Hepatocyte (in vitro differentiated cells): Measurements from ENCODE around the gene TYMS.

Source experiments
- EZH2 ChIP-seq: fragments of 200-600 bp; sonication (generic); IDR thresholded peaks from 2 replicates; pipeline ENCODE4 v1.6.1; 2016; ENCODE audit warnings: antibody characterized with exemption, mild to moderate bottlenecking, borderline replicate concordance
- EZH2phosphoT487 ChIP-seq: fragments of 200-600 bp; sonication (generic); IDR thresholded peaks from one replicate; pipeline ENCODE4 v1.6.1; 2018; ENCODE audit warnings: antibody characterized with exemption, mild to moderate bottlenecking, low read depth, moderate library complexity; ENCODE audit not compliant: unreplicated experiment, severe bottlenecking
- TF ChIP-seq, protein P1 (sequence below): fragments of 200-600 bp; sonication (generic); IDR thresholded peaks from 2 replicates; pipeline ENCODE4 v1.5.1; 2016; ENCODE audit warnings: antibody characterized with exemption, mild to moderate bottlenecking; ENCODE audit not compliant: poor library complexity

DNA sequence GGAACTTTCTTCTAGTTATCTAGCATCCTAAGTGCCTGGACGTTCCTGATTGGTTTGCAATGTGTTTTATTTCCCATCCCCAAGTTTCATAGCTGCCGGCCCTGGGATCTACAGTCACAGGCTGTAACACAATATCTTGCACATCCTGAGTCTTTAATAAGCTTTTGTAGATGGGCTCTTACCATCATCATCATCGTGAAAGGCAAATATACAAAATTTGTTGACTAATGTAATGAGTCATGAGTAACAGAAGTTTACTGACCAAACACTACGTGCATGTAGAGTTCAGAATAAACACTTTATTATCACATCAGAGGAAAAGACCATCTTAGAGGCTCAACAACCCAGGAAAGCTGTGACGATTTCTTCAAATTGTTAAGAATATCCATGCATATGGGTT, 8.1 kb upstream of the TYMS start:
- TF ChIP-seq, protein P1, sequence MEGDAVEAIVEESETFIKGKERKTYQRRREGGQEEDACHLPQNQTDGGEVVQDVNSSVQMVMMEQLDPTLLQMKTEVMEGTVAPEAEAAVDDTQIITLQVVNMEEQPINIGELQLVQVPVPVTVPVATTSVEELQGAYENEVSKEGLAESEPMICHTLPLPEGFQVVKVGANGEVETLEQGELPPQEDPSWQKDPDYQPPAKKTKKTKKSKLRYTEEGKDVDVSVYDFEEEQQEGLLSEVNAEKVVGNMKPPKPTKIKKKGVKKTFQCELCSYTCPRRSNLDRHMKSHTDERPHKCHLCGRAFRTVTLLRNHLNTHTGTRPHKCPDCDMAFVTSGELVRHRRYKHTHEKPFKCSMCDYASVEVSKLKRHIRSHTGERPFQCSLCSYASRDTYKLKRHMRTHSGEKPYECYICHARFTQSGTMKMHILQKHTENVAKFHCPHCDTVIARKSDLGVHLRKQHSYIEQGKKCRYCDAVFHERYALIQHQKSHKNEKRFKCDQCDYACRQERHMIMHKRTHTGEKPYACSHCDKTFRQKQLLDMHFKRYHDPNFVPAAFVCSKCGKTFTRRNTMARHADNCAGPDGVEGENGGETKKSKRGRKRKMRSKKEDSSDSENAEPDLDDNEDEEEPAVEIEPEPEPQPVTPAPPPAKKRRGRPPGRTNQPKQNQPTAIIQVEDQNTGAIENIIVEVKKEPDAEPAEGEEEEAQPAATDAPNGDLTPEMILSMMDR = no peak
- TF ChIP-seq EZH2phosphoT487 = no peak
- TF ChIP-seq EZH2 = no peak
